ENCODE measurements around the gene ZSCAN1.

DNA sequence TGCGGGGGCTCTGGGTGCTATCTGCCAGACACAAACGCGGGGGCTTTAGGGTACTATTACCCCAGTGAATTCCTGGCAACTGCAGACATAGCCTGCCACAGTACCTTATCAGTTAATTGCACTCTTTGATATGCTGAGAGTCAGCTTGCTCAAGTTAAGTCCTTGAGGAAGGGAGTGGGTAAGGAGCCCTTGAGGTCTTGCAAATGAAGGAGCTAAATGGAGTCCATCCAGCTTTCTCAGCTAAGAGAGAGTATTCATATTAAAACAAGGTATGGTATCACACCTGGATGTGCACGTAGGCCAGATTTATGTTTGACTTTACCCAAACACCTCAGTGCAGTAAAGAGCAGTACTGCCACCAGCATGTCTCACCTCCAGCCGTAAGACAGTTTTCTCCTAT is 19.7 kb upstream of the ZSCAN1 start:
- no peak for TF ChIP-seq GATA3 (IDR thresholded peaks at IDR 0.05; ENCODE audit: low read depth, low read length)
- no peak for TF ChIP-seq GATA2 (IDR thresholded peaks at IDR 0.05; ENCODE audit: low read depth, low read length)

Measured in SH-SY5Y (cell line).